Mesendoderm (in vitro differentiated cells): ENCODE measurements around the gene PDE3A.

Experiments used
- DNase-seq: peaks from one replicate; pipeline ENCODE4 v3.0.0; 2013
- H2AK5ac ChIP-seq: 2 replicates; pipeline ENCODE4 v1.6.1; 2013; ENCODE audit warnings: low read length, inconsistent platforms
- H2BK120ac ChIP-seq: 2 replicates; pipeline ENCODE4 v1.6.1; 2013; ENCODE audit warnings: low read depth, mild to moderate bottlenecking, low read length, moderate library complexity, mixed read lengths
- H2BK15ac ChIP-seq: replicated peaks from 2 replicates; pipeline ENCODE4 v1.6.1; 2013; ENCODE audit warnings: low read depth, mild to moderate bottlenecking, moderate library complexity
- H2BK5ac ChIP-seq: 2 replicates; pipeline ENCODE4 v1.6.1; 2013; ENCODE audit warnings: low read length, inconsistent platforms
- H3K18ac ChIP-seq: 2 replicates; pipeline ENCODE4 v1.6.1; 2013; ENCODE audit warnings: mild to moderate bottlenecking, low read length, mixed read lengths
- H3K23ac ChIP-seq: one replicate; pipeline ENCODE4 v1.6.1; 2013; ENCODE audit warnings: low read length
- H3K27ac ChIP-seq: 2 replicates; pipeline ENCODE4 v1.5.1; 2013; ENCODE audit warnings: low read depth, mild to moderate bottlenecking, inconsistent platforms, low read length, moderate library complexity
- H3K27me3 ChIP-seq: 2 replicates; pipeline ENCODE4 v1.6.1; 2013; ENCODE audit warnings: low read length, control low read depth, mild to moderate bottlenecking, inconsistent platforms; ENCODE audit not compliant: insufficient read depth, poor library complexity
- H3K36me3 ChIP-seq: 2 replicates; pipeline ENCODE4 v1.6.1; 2013; ENCODE audit warnings: low read length, inconsistent platforms; ENCODE audit not compliant: control insufficient read depth, insufficient read depth
- H3K4ac ChIP-seq: one replicate; pipeline ENCODE4 v1.6.1; 2013; ENCODE audit warnings: low read depth, mild to moderate bottlenecking, low read length, moderate library complexity
- H3K4me1 ChIP-seq: 2 replicates; pipeline ENCODE4 v1.6.1; 2013; ENCODE audit warnings: low read depth, low read length, inconsistent platforms; ENCODE audit not compliant: control insufficient read depth
- H3K4me2 ChIP-seq: 2 replicates; pipeline ENCODE4 v1.6.1; 2013; ENCODE audit warnings: low read length
- H3K4me3 ChIP-seq: 2 replicates; pipeline ENCODE4 v1.5.1; 2013; ENCODE audit warnings: mild to moderate bottlenecking, low read length
- H3K56ac ChIP-seq: one replicate; pipeline ENCODE4 v1.6.1; 2013; ENCODE audit warnings: low read length
- H3K79me1 ChIP-seq: 2 replicates; pipeline ENCODE4 v1.6.1; 2013; ENCODE audit warnings: low read length, inconsistent platforms
- H3K79me2 ChIP-seq: 2 replicates; pipeline ENCODE4 v1.6.1; 2013; ENCODE audit warnings: mild to moderate bottlenecking, low read length; ENCODE audit not compliant: control insufficient read depth, insufficient read depth
- H3K9ac ChIP-seq: 2 replicates; pipeline ENCODE4 v1.6.1; 2013; ENCODE audit warnings: low read length, inconsistent platforms
- H4K5ac ChIP-seq: one replicate; pipeline ENCODE4 v1.6.1; 2013; ENCODE audit warnings: low read length
- H4K8ac ChIP-seq: one replicate; pipeline ENCODE4 v1.6.1; 2013; ENCODE audit warnings: low read depth, mild to moderate bottlenecking, control low read depth, low read length, moderate library complexity
- WGBS: extraction: QIAGEN DNeasy Blood & Tissue Kit; methylation state at CpG from one replicate; pipeline ENCODE4 v1.1.7; 2013; ENCODE audit warnings: low lambda C conversion rate, missing lambda C conversion rate; ENCODE audit not compliant: insufficient coverage; ENCODE audit errors: extremely low coverage; 5-methylcytosine and 5-hydroxymethylcytosine counted together

Gene PDE3A

DNA sequence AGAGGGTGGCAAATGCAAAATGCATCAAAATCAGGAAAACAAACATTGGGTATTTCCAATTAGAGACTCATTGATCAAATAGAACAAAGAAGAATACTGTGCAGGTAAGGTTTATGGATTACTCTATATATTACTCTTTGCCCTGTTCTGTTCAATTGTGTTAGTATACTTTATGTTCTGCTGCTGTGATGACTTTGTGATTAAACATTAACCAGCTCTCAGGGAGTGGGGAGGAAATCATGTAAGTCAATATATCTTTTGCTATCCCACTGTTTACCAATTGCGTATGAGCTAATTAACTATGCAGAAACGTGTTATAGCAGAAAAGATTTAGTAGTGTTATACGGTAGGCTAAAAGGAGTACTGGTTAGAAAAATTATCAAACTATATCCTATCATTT, 129.4 kb downstream of the PDE3A start:
- no CpG with 5 or more reads among the region's 3 CpGs for WGBS
- Histone ChIP-seq H3K27me3 (no peaks in the 10 kb centered on the region), H3K36me3 (no peaks in the 10 kb centered on the region), H3K79me2 (no peaks in the 10 kb centered on the region), H3K4ac (no peak overlapping the region), H2BK5ac (no peak overlapping the region), H4K8ac (no peak overlapping the region), H3K27ac (no peak overlapping the region), H3K4me1 (no peaks in the 10 kb centered on the region), H3K9ac (no peak overlapping the region), H2BK15ac (no peak overlapping the region), H3K79me1 (no peaks in the 10 kb centered on the region), H3K56ac (no peak overlapping the region), H4K5ac (no peak overlapping the region), H3K23ac (no peak overlapping the region), H3K4me3 (no peak overlapping the region), H2BK120ac (no peak overlapping the region), H2AK5ac (no peak overlapping the region), H3K18ac (no peak overlapping the region), H3K4me2 (no peak overlapping the region)
- no peak for DNase-seq

DNA sequence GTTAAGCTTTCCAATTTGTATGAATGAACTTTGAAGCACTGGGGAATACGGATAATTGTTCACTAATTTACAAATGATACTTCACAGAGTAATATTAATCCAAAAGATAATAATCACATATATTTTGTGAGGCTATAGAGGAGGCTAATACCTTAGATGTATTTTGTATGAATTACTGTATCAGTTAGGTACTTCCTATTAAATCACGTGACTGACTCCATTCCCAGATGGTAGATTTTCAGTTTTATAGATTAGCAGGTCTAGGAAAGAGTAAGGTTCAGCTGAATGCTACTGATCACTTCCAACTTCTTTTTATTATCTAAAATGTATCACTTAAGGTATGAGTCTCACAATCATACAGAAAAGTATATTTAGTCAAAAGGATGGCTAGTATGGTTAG, 133.6 kb downstream of the PDE3A start:
- Histone ChIP-seq H3K79me2 (no peaks in the 10 kb centered on the region), H3K9ac (no peak overlapping the region), H4K8ac (no peak overlapping the region), H3K23ac (no peak overlapping the region), H3K4me3 (no peak overlapping the region), H2BK5ac (no peak overlapping the region), H2BK15ac (no peak overlapping the region), H3K36me3 (no peaks in the 10 kb centered on the region), H3K27ac (no peak overlapping the region), H2AK5ac (no peak overlapping the region), H3K27me3 (no peaks in the 10 kb centered on the region), H3K79me1 (no peaks in the 10 kb centered on the region), H3K4me1 (no peaks in the 10 kb centered on the region), H3K4me2 (no peak overlapping the region), H3K4ac (no peak overlapping the region), H2BK120ac (no peak overlapping the region), H3K56ac (no peak overlapping the region), H4K5ac (no peak overlapping the region), H3K18ac (no peak overlapping the region)
- DNase-seq, result no peak
- WGBS, result no CpG with 5 or more reads among the region's 2 CpGs

DNA sequence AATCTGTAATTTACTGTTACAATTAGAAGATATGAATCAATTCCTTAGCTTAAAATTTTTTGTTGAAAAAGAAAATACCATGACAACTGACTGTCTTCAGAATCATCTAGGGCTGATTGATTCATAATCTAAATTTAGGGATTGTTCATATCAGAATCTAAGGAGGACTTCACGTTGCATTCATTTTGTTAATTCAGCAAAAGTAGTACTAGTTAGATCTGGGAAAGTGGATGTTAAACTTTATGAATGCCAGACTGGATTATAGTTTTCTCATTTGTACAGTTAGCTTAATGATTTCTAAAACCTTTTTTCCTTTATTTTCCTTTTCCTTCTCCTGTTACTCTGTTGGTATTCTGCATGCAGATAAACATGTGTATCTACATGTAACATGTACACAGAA, 135.5 kb downstream of the PDE3A start:
- no CpG with 5 or more reads among the region's 1 CpG for WGBS
- H3K27me3 ChIP-seq, result no peaks in the 10 kb centered on the region
- H3K18ac ChIP-seq, result no peak overlapping the region
- no peak overlapping the region for H4K8ac ChIP-seq
- no peak overlapping the region for H3K4me3 ChIP-seq
- no peak overlapping the region for H3K56ac ChIP-seq
- no peak overlapping the region for H3K9ac ChIP-seq
- DNase-seq, result no peak
- no peaks in the 10 kb centered on the region for H3K79me1 ChIP-seq
- no peak overlapping the region for H2BK5ac ChIP-seq
- H2BK120ac ChIP-seq, result no peak overlapping the region
- no peak overlapping the region for H3K23ac ChIP-seq
- no peak overlapping the region for H3K4me2 ChIP-seq
- no peak overlapping the region for H3K4ac ChIP-seq
- no peaks in the 10 kb centered on the region for H3K36me3 ChIP-seq
- no peak overlapping the region for H2BK15ac ChIP-seq
- no peak overlapping the region for H2AK5ac ChIP-seq
- no peaks in the 10 kb centered on the region for H3K4me1 ChIP-seq
- H3K27ac ChIP-seq, result no peak overlapping the region
- no peak overlapping the region for H4K5ac ChIP-seq
- H3K79me2 ChIP-seq, result no peaks in the 10 kb centered on the region

DNA sequence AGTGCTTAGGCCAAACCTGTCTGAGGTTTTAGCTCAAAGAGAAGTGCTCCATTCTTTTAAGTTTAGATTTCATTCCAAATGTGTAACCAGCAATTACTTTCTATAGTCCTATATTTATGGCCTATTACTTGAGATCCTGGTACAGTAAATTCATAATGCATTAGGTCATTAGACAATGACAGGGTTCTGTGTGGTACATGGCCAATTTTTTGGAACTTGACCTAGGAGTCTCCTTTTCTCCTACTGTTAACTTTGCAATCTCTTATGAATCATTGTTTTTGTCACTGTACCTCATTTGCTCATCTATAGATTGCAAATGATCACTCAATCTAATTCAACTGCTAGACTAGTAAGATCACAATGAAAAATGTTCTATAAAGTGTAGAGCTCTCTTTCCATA, 136.7 kb downstream of the PDE3A start:
- no peaks in the 10 kb centered on the region for H3K27me3 ChIP-seq
- H3K9ac ChIP-seq, result no peak overlapping the region
- no peak overlapping the region for H3K23ac ChIP-seq
- no peak overlapping the region for H3K18ac ChIP-seq
- H2BK5ac ChIP-seq, result no peak overlapping the region
- H3K79me1 ChIP-seq, result no peaks in the 10 kb centered on the region
- H2AK5ac ChIP-seq, result no peak overlapping the region
- no peak overlapping the region for H2BK15ac ChIP-seq
- no peak for DNase-seq
- no peaks in the 10 kb centered on the region for H3K79me2 ChIP-seq
- H3K36me3 ChIP-seq, result no peaks in the 10 kb centered on the region
- H3K4me3 ChIP-seq, result no peak overlapping the region
- H4K5ac ChIP-seq, result no peak overlapping the region
- no peak overlapping the region for H4K8ac ChIP-seq
- H3K4ac ChIP-seq, result no peak overlapping the region
- H3K4me2 ChIP-seq, result no peak overlapping the region
- H2BK120ac ChIP-seq, result no peak overlapping the region
- no peak overlapping the region for H3K56ac ChIP-seq
- no peak overlapping the region for H3K27ac ChIP-seq
- H3K4me1 ChIP-seq, result no peaks in the 10 kb centered on the region

DNA sequence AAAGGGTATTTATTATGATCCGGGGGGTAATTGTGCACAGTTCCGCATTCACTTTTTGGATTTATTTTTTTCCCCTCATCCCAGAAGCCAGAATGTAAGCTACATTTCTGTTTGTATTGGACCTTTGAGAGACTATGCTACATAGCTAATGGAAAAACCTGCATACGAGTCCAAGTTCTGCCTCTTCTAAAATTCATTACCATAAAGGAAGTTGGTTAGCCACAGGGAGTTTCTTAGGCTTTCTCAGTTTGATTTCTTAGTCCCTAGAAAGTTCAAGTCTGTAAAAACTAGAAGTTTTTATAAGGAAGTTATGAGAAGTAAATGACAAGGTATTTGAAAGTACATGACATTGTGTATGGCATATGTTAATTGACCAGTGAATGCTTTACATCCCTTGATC, 138.7 kb downstream of the PDE3A start:
- H2BK120ac ChIP-seq, result no peak overlapping the region
- H3K9ac ChIP-seq, result no peak overlapping the region
- no peak overlapping the region for H3K56ac ChIP-seq
- no peaks in the 10 kb centered on the region for H3K36me3 ChIP-seq
- no peak overlapping the region for H4K8ac ChIP-seq
- H3K18ac ChIP-seq, result no peak overlapping the region
- H3K4ac ChIP-seq, result no peak overlapping the region
- DNase-seq, result no peak
- H2BK15ac ChIP-seq, result no peak overlapping the region
- no peak overlapping the region for H3K27ac ChIP-seq
- no peaks in the 10 kb centered on the region for H3K4me1 ChIP-seq
- H4K5ac ChIP-seq, result no peak overlapping the region
- H2BK5ac ChIP-seq, result no peak overlapping the region
- H3K79me1 ChIP-seq, result no peaks in the 10 kb centered on the region
- H2AK5ac ChIP-seq, result no peak overlapping the region
- no peak overlapping the region for H3K23ac ChIP-seq
- no CpG with 5 or more reads among the region's 3 CpGs for WGBS
- no peaks in the 10 kb centered on the region for H3K79me2 ChIP-seq
- no peak overlapping the region for H3K4me3 ChIP-seq
- no peaks in the 10 kb centered on the region for H3K27me3 ChIP-seq
- H3K4me2 ChIP-seq, result no peak overlapping the region

DNA sequence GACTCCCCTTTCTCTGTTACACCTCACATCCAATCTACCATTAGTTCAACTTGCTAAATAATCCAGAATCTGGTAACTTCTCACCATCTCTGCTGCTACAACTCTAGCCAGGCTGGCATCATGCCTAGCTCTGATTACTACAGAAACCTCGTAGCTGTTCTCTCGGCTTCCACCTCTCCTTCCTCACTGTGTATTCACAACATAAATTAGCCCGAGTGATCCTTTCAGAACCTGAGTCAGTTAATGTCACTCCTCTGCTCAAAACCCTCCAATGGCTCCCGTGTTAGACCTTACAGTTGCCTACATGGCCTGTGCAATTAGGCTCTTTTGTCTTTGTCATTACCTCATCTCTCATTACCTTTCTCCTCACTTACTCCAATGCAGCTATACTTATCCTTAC, 139.4 kb downstream of the PDE3A start:
- DNase-seq, result no peak
- Histone ChIP-seq H4K5ac (no peak overlapping the region), H3K4me2 (no peak overlapping the region), H2AK5ac (no peak overlapping the region), H2BK15ac (no peak overlapping the region), H3K79me2 (no peaks in the 10 kb centered on the region), H3K4ac (no peak overlapping the region), H4K8ac (no peak overlapping the region), H3K23ac (no peak overlapping the region), H3K18ac (no peak overlapping the region), H3K79me1 (no peaks in the 10 kb centered on the region), H3K36me3 (no peaks in the 10 kb centered on the region), H3K56ac (no peak overlapping the region), H2BK120ac (no peak overlapping the region), H2BK5ac (no peak overlapping the region), H3K4me3 (no peak overlapping the region), H3K4me1 (no peaks in the 10 kb centered on the region), H3K27me3 (no peaks in the 10 kb centered on the region), H3K27ac (no peak overlapping the region), H3K9ac (no peak overlapping the region)
- WGBS, result no CpG with 5 or more reads among the region's 4 CpGs
